Activated CD4-positive, alpha-beta T cell treated with anti-CD3 and anti-CD28 coated beads, Interleukin-2, amount 50 U/mL, for 16 hours (primary cell): ENCODE data around the gene FOSL1.
A peak's percentile ranks its signal among the peaks of the same experiment; 100 is the strongest.

Source experiments
- DNase-seq: peaks from one replicate; pipeline ENCODE4 v3.0.0-alpha.2; 2020

FOSL1 gene

DNA sequence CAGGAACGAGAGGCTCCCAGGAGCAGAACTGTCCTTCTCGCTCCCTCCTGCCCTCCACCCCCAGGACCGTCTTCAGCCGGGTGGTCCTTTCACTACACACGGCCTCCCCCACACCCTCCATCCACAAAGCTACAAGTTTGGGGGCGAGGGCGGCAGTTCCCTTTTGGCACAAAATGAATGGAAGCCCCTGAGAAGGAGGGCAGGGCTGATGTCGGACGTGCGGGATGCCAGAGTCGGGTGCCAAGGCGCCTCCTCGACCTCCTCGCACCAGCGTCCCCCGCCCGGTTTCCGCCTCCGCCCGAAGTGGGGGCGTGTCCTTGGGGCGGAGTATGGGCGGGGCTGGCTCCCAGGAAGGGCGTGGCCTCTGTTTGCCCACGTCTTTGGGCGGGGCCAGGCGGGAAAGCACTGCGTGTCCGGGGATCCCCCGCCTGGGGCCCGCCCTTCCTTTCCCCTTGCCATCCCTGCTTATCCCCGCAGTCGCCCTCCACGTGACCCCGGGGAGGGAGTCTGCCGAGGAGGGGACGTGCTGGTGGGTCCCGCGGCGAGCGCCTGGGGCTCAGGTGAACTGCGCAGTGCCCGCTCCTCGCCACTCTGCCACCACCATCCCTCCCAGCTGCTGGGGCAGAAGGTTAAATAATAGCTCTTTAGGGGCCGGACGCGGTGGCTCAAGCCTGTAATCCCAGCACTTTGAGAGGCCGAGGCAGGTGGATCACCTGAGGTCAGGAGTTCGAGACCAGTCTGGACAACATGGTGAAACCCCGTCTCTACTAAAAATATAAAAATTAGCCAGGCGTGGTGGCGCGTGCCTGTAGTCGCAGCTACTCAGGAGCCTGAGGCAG, 26.7 kb downstream of the FOSL1 start:
- DNase-seq: peak; percentile 96

DNA sequence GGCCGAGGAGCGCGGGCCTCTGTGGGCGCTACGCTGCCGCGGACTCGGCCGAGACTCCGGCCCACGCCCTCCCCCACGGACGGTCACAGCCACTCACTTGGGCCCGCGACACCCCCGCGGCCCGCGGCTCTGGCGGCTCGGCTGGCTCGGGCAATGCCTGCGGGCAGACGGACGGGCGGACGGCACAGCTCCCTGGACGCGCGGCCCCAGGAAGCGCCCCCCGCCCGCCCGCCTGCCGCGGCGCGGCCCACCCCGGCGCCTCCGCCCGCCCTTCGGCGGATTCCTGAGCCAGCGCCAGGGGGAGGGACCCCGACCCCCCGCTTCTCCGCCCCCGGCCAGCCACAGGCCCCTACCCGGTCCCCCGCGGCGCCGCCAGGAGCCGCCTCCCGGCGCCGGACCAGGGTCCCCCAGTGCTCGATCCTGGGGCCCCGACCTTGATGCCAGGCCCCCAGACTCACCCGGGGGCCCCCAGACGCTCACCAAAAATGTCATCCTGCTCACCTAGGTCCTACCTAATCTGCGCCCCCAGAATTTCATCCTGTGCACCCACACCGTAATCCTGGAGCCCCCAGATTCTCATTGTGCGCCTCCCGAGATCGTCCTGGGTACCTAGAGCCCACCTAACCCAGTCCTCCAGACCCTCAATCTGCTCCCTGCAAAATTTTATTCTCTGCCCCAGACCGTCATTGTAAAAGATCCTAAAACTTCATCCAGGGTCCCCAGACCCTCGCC, 27.4 kb downstream of the FOSL1 start, which contains the start of gene EFEMP2:
EFEMP2 (minus strand) TSS at position 215 of the 732 bp plus-strand sequence. CDS start 446 bp downstream, outside the sequence.
- no peak for DNase-seq

DNA sequence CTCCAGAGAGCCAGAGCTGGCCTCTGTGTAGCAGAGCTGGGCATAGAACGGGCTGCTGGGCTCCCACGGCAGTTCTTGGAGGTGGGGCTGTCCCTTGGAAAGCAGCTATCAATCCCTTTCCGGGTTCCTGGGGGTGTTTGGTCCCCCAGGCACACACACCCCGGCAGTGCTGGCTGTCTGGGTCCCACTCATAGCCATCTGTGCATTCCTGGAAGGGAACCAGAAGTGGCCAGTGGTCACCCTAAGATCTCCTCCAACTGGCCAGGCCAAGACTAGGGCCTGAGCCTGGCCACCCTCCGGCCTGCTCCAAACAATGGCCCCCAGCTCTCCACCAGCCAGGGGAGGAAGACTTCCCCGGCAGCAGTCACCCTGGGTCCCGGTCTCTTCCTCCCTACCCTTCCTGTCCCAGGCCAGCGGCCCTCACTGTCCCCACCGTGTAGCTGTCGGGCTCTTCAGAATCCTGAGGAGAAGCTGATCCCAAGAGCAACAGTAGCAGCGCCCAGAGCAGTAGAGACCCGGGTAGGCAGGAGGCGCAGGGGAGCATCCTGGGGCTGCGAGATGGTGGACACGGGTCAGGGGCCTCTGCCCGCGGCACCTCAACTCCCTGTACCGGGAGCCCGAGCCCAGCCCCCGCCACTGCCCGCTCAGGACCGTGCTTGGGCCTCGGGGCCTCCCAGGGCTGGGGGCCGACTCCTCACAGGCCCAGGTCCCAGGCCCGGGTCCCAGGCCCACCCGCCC, 28.2 kb downstream of the FOSL1 start:
- no peak for DNase-seq

DNA sequence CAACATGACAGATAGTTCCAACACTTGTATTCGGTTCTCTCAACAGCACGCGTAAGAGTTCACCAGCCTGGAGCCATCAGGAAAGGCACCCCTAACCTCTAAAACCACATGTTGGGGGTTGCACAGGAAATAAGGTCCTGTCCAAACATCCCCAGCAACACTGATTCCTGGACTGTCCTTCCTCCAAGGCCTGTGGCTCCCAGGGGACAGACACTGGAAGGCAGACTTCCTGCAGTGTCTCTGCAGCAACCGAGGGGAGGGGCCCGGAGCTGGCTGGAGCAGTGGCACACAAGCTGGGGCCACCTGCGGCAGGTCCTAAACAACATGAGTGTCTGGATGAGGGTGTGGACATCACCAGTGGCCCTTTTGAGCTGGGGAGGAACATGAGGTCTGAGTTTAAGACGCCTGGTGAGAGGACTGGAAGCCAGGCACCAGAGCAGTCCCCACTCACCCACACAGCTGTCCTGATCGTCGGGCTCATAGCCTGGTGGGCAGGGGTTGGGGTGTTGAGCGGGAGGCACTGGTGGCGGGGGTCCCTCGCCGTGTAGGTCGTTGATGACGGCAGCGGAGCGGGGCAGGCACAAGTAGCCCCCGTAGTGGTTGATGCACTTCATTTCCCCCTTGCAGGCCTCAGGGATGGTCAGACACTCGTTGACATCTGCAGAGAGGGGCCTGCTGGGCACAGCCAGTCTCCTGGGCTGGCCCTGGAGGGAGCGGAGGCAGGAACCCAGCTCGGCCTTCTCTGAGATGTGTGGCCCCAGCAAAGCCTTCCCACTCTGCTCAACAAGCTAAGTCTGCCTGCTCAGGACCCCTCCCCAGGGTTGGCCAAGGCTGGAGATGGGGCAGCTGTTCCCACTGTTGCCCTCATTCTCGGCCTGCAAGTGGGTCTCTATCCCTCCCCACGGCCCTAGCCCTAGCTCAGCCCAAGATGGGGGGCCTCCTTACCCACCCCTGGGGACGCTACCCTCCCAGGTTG, 29.2 kb downstream of the FOSL1 start:
- DNase-seq: no peak

DNA sequence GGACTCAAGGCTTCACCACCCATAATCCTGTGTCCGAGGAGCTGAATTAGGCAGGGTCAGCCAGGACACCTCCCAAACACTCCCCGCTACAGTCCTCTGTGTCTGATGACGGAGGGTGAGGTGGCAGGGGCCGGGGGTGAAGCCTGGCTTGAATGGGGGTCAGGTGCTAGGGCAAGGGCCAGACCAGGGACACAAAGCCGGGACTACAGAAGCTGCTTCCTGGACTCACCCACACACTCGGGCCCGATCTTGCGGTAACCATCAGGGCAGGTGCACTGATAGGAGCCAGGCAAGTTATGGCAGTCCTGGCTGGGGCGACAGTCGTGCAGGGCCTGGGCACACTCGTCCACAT, 29.9 kb downstream of the FOSL1 start:
- no peak for DNase-seq

DNA sequence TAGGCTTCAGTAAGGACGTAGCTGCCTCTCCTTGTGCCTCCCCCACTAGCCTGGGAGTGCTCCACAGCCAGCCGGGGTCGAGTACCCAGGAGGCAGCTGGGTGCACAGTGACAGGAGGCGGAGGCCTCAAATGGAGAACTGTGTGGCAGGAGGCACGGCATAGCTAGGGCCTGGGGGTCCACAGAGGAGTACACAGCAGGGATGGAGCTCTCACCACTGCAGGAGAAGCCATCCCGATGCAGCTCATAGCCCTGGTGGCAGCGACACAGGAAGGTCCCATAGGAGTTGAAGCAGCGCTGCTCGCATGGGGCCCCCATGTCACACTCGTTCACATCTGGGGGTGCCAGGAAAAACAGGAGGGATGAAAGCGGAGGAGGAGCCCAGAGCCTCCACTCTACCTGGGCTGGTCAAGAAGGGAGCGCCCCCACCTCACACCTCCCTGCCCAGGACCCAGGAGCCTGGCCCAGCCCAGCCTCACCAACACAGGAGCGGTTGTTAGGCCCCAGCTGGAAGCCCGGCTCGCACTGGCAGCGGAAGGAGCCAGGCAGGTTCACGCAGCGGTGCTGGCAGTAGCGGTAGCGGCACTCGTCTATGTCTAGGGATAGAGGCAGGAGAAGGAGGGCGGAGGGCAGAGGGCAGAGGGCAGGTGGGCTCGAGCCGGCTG, 30.4 kb downstream of the FOSL1 start:
- DNase-seq: no peak

DNA sequence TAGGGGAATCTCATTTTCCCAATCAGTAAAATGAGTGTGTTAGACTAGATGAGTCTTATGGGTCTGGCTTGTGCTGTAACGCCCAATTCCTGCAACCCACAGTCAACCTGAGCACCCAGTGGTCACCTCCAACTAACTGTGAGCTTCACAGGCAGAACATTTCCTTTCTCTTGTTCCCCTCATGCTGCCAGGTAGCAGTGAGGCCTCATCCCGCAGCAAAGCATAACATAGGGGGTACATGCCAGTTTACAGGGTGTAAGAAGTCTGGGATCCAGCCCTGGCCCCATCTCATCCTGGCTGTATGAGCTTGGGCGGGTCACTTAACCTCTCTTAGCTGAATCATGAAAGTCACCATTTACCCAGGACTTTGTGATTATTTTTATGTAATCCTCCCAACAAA, 31.3 kb downstream of the FOSL1 start:
- DNase-seq: no peak

DNA sequence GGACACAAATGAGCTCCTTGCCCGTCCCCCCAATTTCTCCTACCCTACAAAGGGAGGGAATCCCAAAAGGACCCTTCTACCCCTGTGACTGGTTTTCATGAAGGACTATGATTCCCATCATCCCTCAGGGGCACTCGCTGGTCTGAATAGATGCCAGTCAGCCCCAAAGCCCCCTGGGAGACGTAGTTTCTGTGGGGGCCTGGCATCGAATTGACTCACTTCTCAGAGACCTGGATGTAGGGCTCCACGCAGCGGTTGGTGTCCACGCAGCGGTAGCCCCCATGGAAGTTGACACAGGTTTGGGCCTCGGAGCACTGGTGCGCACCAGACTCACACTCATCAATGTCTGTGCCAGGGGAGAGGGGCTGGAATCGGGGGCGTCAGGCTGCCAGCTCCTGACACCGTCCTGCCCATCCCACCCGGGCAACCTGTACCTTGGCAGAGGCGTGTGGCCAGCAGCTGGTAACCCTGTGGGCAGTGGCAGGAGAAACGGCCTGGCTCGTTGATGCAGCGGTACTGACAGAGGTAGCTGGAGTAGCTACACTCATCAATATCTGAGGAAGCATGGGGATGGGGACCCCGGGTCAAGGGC, 32.0 kb downstream of the FOSL1 start:
- no peak for DNase-seq

DNA sequence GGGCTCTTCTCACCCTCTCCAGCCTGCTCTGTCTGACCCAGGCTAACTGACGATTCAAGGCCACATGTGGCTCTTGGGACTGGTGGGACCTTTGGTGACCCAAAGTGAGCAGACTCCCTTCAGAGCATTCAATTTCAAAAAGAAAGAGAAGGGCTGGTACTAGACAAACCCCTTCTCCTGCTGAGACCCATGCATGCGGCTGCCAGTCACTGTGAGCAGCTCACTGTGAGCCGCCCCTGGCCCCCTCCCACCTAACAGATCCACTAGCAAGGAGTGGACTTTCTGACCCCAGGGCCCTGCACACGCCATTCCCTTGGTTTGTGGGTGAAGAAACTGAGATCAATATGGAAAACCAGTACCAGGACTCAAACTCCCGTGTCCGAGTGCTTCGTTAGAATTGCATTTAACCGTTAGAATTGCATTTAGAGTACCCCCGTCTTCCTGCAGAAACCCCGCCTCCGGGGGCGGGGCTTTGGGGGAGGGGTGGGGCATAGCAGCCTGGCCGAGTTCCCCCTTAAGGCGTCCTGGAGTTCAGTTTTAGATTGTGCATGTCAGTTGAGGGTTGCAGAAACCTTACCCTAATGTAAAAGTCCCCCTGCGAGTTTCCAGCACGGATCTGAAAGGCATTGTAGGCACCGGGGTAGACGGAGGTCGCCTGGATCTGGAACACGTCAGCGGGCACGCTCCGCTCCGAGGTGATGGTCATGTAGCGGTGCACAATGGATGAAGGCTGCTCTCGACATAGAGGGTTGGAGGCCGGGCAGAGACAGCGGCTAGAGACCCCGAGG, 32.7 kb downstream of the FOSL1 start:
- no peak for DNase-seq

DNA sequence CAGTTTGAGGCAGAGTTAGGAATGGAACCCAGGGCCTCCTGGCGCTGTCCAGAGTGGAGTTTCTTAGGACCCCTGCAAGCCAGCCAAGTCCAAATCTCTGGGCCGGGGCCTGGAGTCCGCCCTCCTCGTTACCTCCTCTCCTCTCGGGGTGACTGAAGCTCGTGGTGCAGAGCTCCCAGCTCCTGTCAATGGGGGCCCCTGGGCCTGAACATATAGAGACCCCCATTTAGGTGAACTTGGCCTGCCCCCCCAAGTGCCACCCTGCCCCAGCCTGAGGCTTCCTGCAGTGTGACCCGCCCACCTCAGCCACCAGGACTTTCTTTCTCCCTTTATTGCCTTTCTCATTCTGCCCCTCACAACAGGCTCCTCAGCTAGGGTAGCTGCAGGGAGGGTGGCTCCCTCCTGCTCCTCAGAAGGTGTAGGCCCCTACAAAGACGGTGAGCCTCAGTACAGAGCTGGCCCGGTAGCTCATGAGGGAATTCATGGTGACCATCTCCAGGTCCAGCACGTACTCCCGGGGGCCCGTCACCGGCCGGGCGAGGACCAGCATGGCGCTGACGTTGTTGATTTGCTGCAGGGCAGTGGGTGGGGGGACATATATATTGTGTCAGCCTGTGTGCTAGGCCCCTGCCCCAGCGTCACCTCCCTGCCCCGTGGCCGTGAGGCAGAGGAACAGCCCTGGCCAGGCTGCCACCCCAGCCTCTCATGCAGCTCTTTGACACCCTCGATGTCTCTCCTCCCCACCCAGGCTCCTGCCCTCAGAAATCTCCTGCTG, 33.5 kb downstream of the FOSL1 start:
- no peak for DNase-seq

DNA sequence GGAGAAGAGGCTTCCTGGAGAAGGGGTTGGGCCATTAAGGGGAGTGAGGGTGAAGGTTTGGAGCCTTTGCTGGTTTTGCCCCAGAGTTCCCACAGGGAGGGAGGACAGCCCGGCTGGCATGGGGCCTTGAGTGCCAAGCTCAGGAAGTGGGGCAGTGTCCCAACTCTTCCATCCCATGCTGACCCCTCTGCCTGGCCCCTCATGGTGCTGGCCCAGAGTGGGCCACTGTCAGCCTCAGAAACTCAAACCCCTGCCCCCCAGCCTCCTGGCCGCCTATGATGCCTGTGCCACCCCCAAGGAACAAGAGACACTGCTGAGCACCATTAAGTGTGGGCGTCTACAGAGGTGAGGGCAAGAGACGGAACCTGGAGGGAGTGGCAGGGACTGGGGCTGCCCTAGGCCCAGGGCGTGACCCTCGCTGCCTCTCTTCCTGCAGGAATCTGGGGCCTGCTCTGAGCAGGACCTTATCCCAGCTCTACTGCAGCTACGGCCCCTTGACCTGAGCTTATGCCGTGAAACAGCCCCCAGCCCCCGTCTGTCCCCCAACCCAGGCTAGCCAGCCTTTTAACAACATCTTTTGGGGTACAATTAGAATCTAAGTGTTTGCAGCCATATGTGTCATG, 34.5 kb downstream of the FOSL1 start:
- DNase-seq: no peak

DNA sequence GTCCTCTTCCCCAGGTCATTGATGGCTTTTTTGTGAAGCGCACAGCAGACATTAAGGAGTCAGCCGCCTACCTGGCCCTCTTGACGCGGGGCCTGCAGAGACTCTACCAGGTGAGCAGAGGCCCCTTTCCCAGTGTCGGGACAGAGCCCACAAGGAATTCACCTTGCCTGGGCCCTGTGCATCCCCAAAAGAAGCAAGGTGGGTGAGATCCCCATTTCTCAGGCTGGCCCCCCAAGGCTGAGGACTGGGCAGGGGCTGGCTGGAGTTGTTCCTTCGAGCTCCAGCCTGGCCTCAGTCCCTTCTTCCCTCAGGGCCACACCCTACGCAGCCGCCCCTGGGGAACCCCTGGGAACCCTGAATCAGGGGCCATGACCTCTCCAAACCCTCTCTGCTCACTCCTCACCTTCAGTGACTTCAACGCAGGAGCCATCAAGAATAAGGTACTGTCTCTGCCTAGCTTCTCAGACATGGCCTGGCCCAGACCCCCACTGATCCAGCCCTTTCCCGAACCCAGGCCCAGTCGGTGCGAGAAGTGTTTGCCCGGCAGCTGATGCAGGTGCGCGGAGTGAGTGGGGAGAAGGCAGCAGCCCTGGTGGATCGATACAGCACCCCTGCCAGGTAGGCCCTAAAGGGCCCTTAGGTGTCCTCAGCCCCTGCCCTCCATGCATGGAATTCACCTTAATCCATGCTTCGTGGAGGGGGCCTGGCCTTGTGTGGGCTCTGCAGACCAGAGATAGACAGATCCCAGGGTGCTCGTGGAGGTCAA, 35.3 kb downstream of the FOSL1 start:
- DNase-seq: no peak

DNA sequence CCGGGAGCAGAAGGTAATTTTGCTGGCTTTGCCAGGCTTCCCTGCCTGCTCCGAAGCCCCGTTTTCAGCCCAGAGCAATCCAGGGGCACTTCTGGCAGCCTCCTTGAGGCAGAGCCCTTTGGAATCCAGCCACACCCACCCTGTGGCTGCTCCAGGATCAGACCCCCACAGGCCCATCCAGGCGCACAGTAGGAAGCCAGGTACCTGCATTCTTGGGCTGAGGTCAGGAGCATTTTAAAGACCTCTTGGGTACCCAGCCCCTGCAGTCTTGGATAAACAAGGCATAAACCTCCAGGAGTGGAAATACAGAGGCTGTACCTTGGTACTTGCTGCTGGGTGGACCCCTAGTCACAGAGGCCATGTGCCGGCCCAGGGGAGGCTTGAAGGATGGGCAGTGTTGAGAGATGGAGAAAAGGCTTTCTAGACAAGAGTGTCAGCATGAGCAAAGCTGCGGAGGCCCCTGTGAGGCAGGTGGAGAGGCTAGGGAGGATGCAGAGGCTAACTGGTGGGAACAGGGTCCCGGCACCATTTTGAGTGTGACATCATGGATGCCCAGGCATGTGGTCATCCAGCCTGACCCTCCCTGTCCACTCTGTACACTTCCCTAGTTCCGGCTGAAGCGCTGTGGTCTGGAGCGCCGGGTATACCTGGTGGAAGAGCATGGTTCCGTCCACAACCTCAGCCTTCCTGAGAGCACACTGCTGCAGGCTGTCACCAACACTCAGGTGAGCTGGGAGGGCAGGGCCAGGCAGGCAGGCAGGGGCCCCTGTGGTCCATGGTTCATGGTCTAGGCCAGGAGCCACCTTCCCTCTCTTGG, 36.1 kb downstream of the FOSL1 start:
- no peak for DNase-seq

DNA sequence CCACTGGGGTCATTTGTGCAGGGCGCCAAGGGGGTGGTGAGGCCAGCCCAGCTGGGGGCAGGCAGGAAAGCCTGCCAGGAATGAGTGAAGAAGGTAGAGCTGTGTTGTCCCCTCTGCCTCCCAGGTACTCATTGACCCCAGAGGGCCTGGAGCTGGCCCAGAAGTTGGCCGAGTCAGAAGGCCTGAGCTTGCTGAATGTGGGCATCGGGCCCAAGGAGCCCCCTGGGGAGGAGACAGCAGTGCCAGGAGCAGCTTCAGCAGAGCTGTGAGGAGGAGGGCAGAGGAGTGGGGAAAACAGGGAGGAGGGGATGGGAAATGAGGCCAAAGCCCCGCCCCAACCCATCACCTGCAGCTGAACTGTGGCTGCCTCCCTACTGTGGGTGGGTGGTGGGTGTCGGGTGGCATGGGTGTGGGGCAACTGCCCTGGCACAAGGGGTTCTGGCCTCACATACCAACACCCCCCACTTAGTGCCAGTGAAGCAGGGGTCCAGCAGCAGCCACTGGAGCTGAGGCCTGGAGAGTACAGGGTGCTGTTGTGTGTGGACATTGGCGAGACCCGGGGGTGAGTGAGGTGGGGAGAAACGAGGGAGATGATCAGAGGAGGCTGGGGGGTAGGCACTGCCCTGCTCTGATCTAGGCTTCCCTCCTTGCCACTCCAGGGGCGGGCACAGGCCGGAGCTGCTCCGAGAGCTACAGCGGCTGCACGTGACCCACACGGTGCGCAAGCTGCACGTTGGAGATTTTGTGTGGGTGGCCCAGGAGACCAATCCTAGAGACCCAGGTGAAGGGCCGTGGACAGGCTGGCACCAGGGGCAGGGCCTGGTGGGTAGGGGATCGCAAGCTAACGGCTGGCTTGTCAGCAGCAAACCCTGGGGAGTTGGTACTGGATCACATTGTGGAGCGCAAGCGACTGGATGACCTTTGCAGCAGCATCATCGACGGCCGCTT, 37.0 kb downstream of the FOSL1 start:
- DNase-seq: no peak

DNA sequence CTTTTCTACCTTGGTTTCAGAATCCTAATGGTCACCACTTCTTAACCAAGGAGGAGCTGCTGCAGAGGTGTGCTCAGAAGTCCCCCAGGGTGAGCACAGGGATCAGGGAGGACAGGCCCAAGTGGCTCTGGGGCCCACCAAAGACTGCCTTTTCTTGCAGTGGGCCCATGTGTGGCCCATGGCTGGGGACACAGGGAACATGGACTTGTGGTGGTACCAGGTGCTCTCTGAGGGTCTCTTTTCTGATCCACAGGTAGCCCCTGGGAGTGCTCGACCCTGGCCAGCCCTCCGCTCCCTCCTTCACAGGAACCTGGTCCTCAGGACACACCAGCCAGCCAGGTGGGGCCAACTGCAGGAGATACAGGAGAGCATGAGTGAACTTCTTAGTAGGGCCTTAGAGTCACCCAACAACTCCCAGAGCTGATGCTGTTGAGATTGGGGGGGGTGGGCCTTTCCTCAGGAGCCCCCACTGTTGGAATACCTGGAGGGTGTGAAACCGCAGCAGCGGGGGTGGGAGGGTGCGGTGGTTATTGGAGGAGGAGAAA, 37.9 kb downstream of the FOSL1 start:
- DNase-seq: no peak
